IMR-90 (cell line): ENCODE results near the gene NKTR. TPM values are rescaled to one million over a fixed set of nuclear protein-coding genes. Genes with fewer than 3 reads are reported as not detected.

ENCODE experiments used
- ATAC-seq: fragments of 200-7000 bp; cut with Tn5 transposase; 2 replicates; pipeline ENCODE4 v1.9.1; 2020; ENCODE audit warnings: low read depth, mild to moderate bottlenecking, moderate library complexity
- BruUV-seq: library from RNA; stranded (reverse); fragments of 400-500 nt; replicated peaks from 2 replicates; lab custom pipeline; 2021; lab: Mats Ljungman, UMichigan
- CTCF ChIA-PET: fragments of 300-600 bp; formaldehyde crosslinking; extraction: SDS; loops from one replicate; lab custom pipeline; 2021; ENCODE audit warnings: antibody characterized with exemption; lab: Yijun Ruan, JAX
- POLR2A ChIA-PET: fragments of 300-600 bp; sonication (Branson Sonifier 250); formaldehyde crosslinking; loops from one replicate; lab custom pipeline; 2022; ENCODE audit warnings: antibody characterized with exemption; ENCODE audit not compliant: unreplicated experiment; lab: Charles Lee
- DNase-seq: peaks from one replicate; pipeline ENCODE4 v3.0.0; 2013
- H2AFZ ChIP-seq: replicated peaks from 2 replicates; pipeline ENCODE3; 2013; ENCODE audit warnings: low read length, mild to moderate bottlenecking; ENCODE audit not compliant: poor library complexity
- H2AK5ac ChIP-seq: 2 replicates; pipeline ENCODE4 v1.6.1; 2013; ENCODE audit warnings: low read depth, low read length, inconsistent platforms
- H2AK9ac ChIP-seq: replicated peaks from 2 replicates; pipeline ENCODE3; 2013; ENCODE audit warnings: mild to moderate bottlenecking, low read depth, low read length, moderate library complexity; ENCODE audit not compliant: poor library complexity
- H2BK120ac ChIP-seq: 2 replicates; pipeline ENCODE4 v1.6.1; 2013; ENCODE audit warnings: low read depth, low read length, inconsistent platforms
- H2BK15ac ChIP-seq: 3 replicates; pipeline ENCODE4 v1.6.1; 2013; ENCODE audit warnings: low read depth, low read length, inconsistent platforms
- H2BK20ac ChIP-seq: 2 replicates; pipeline ENCODE4 v1.6.1; 2013; ENCODE audit warnings: low read depth, mild to moderate bottlenecking, inconsistent platforms, low read length, moderate library complexity
- H2BK5ac ChIP-seq: 2 replicates; pipeline ENCODE4 v1.6.1; 2013; ENCODE audit warnings: mild to moderate bottlenecking, low read depth, low read length, inconsistent platforms; ENCODE audit not compliant: poor library complexity, severe bottlenecking
- H3K14ac ChIP-seq: replicated peaks from 2 replicates; pipeline ENCODE4 v1.6.1; 2013; ENCODE audit warnings: low read depth, low read length, inconsistent platforms
- H3K18ac ChIP-seq: 2 replicates; pipeline ENCODE4 v1.6.1; 2013; ENCODE audit warnings: low read depth, low read length, control low read depth
- H3K23ac ChIP-seq: 2 replicates; pipeline ENCODE4 v1.6.1; 2013; ENCODE audit warnings: low read depth, low read length, inconsistent platforms
- H3K27ac ChIP-seq: 2 replicates; pipeline ENCODE4 v1.5.1; 2013; ENCODE audit warnings: mild to moderate bottlenecking, control low read depth, low read length; ENCODE audit not compliant: insufficient read depth
- H3K27me3 ChIP-seq: 2 replicates; pipeline ENCODE4 v1.6.1; 2013; ENCODE audit warnings: low read length; ENCODE audit not compliant: control insufficient read depth, insufficient read depth
- H3K36me3 ChIP-seq: 2 replicates; pipeline ENCODE4 v1.6.1; 2013; ENCODE audit warnings: low read length, mixed read lengths; ENCODE audit not compliant: control insufficient read depth, insufficient read depth
- H3K4ac ChIP-seq: 2 replicates; pipeline ENCODE4 v1.6.1; 2013; ENCODE audit warnings: low read depth, low read length, inconsistent platforms
- H3K4me1 ChIP-seq: 2 replicates; pipeline ENCODE4 v1.6.1; 2013; ENCODE audit warnings: low read length, mixed read lengths; ENCODE audit not compliant: control insufficient read depth, insufficient read depth
- H3K4me2 ChIP-seq: 2 replicates; pipeline ENCODE4 v1.6.1; 2013; ENCODE audit warnings: low read depth, mild to moderate bottlenecking, control low read depth, low read length, moderate library complexity
- H3K4me3 ChIP-seq: 2 replicates; pipeline ENCODE4 v1.5.1; 2013; ENCODE audit warnings: low read depth, mild to moderate bottlenecking, control low read depth, low read length, moderate library complexity; ENCODE audit not compliant: insufficient read depth
- H3K56ac ChIP-seq: 2 replicates; pipeline ENCODE4 v1.6.1; 2013; ENCODE audit warnings: low read length, inconsistent platforms; ENCODE audit not compliant: insufficient read depth; ENCODE audit errors: extremely low read depth
- H3K79me1 ChIP-seq, 2 experiments: 2 replicates each; pipeline ENCODE4 v1.6.1; 2013; ENCODE audit warnings: low read length in 2 of 2, inconsistent platforms in 1 of 2, low read depth in 1 of 2
- H3K9ac ChIP-seq: 2 replicates; pipeline ENCODE4 v1.6.1; 2013; ENCODE audit warnings: low read depth, low read length, control low read depth
- H3K9me1 ChIP-seq: 2 replicates; pipeline ENCODE4 v1.6.1; 2013; ENCODE audit warnings: low read length, inconsistent platforms; ENCODE audit not compliant: insufficient read depth
- H3K9me3 ChIP-seq: 2 replicates; pipeline ENCODE4 v1.6.1; 2013; ENCODE audit warnings: low read length; ENCODE audit not compliant: control insufficient read depth, insufficient read depth
- H4K20me1 ChIP-seq: 2 replicates; pipeline ENCODE4 v1.6.1; 2013; ENCODE audit warnings: low read length, inconsistent platforms; ENCODE audit not compliant: insufficient read depth
- H4K5ac ChIP-seq: 2 replicates; pipeline ENCODE4 v1.6.1; 2013; ENCODE audit warnings: mild to moderate bottlenecking, low read depth, low read length, control low read depth
- H4K8ac ChIP-seq, 2 experiments: 2 replicates each; pipeline ENCODE4 v1.6.1; 2013; ENCODE audit warnings: low read depth in 2 of 2, low read length in 2 of 2, control low read depth in 1 of 2, inconsistent platforms in 1 of 2
- H4K91ac ChIP-seq: 2 replicates; pipeline ENCODE4 v1.6.1; 2013; ENCODE audit warnings: low read depth, low read length, inconsistent platforms; ENCODE audit not compliant: insufficient read depth
- BHLHE40 ChIP-seq: fragments of 150-350 bp; IDR thresholded peaks from 2 replicates; pipeline ENCODE4 v1.6.1; 2016; ENCODE audit warnings: mild to moderate bottlenecking, low read depth, low read length
- CEBPB ChIP-seq: IDR thresholded peaks from 2 replicates; pipeline ENCODE4 v1.6.1; 2012; ENCODE audit warnings: low read depth, low read length, improper control_type of control experiment
- CHD1 ChIP-seq: IDR thresholded peaks from 2 replicates; pipeline ENCODE4 v1.6.1; 2012; ENCODE audit warnings: low read depth, low read length, improper control_type of control experiment
- FOS ChIP-seq: fragments of 150-350 bp; IDR thresholded peaks from 2 replicates; pipeline ENCODE4 v1.6.1; 2016; ENCODE audit warnings: low read depth, low read length
- MAFK ChIP-seq: IDR thresholded peaks from 2 replicates; pipeline ENCODE4 v1.6.1; 2012; ENCODE audit warnings: low read depth, low read length, improper control_type of control experiment
- MAZ ChIP-seq: IDR thresholded peaks from 2 replicates; pipeline ENCODE4 v1.6.1; 2012; ENCODE audit warnings: low read depth, mild to moderate bottlenecking, low read length, improper control_type of control experiment, moderate library complexity, borderline replicate concordance
- MXI1 ChIP-seq: IDR thresholded peaks from 2 replicates; pipeline ENCODE4 v1.6.1; 2012; ENCODE audit warnings: low read depth, mild to moderate bottlenecking, low read length, moderate library complexity, borderline replicate concordance
- NFE2L2 ChIP-seq: fragments of 150-350 bp; IDR thresholded peaks from 2 replicates; pipeline ENCODE4 v1.6.1; 2016; ENCODE audit warnings: low read depth, mild to moderate bottlenecking, low read length
- POLR2A ChIP-seq: IDR thresholded peaks from 2 replicates; pipeline ENCODE4 v1.6.1; 2012; ENCODE audit warnings: mild to moderate bottlenecking, low read depth, low read length
- RAD21 ChIP-seq: IDR thresholded peaks from 2 replicates; pipeline ENCODE4 v1.6.1; 2012; ENCODE audit warnings: low read length, improper control_type of control experiment
- RCOR1 ChIP-seq: IDR thresholded peaks from 2 replicates; pipeline ENCODE4 v1.6.1; 2012; ENCODE audit warnings: mild to moderate bottlenecking, low read length, improper control_type of control experiment; ENCODE audit not compliant: insufficient replicate concordance
- RFX5 ChIP-seq: IDR thresholded peaks from 2 replicates; pipeline ENCODE4 v1.8.0; 2012; ENCODE audit warnings: low read depth, mild to moderate bottlenecking, low read length, moderate library complexity
- SMC3 ChIP-seq: fragments of 150-350 bp; IDR thresholded peaks from 2 replicates; pipeline ENCODE4 v1.6.1; 2016; ENCODE audit warnings: low read depth, mild to moderate bottlenecking, antibody characterized with exemption, low read length, moderate library complexity
- USF2 ChIP-seq: fragments of 150-350 bp; IDR thresholded peaks from 2 replicates; pipeline ENCODE4 v1.6.1; 2017; ENCODE audit warnings: mild to moderate bottlenecking, antibody characterized with exemption, low read length, low read depth
- WGBS, 2 experiments: methylation state at CpG; one replicate each; pipeline versions ENCODE4 v1.1.5 to v1.1.7; 2013; ENCODE audit warnings: missing lambda C conversion rate in 2 of 2; ENCODE audit not compliant: insufficient read length in 1 of 2; ENCODE audit errors: extremely low coverage in 2 of 2; 5-methylcytosine and 5-hydroxymethylcytosine counted together
- dilution Hi-C: fragments of 300-500 bp; cut with HindIII; formaldehyde crosslinking; loops from one replicate; pipeline ENCODE4 v1.14.3; 2018; ENCODE audit warnings: low sequenced_read_pairs; ENCODE audit not compliant: unreplicated experiment
- in situ Hi-C: fragments of 300-500 bp; cut with MboI; formaldehyde crosslinking; loops from 3 replicates; pipeline ENCODE4 v1.14.3; 2019; ENCODE audit warnings: low sequenced_read_pairs, inconsistent platforms, mixed read lengths
- intact Hi-C: fragments of 100-400 bp; cut with micrococcal nuclease; formaldehyde crosslinking; loops from 2 replicates; pipeline ENCODE4 v1.10.0; 2022
- polyA plus RNA-seq, 3 experiments: library from polyadenylated mRNA; depleted of rRNA; stranded (reverse); fragments of >200 nt; gene quantifications; 2 replicates each; pipeline ENCODE4 v1.2.3, GENCODE V29; 2012; ENCODE audit warnings: low replicate concordance in 1 of 3
- total RNA-seq: library from RNA; depleted of rRNA; stranded (reverse); fragments of >200 nt; gene quantifications from 2 replicates; pipeline ENCODE4 v1.2.3, GENCODE V29; 2012
- TF ChIP-seq, protein P1 (sequence below): fragments of 150-350 bp; IDR thresholded peaks from 2 replicates; pipeline ENCODE4 v1.6.1; 2016; ENCODE audit warnings: low read depth, mild to moderate bottlenecking, low read length, moderate library complexity, borderline replicate concordance
- TF ChIP-seq, protein P2 (sequence below): conservative IDR thresholded peaks from 2 replicates; pipeline ENCODE4 v1.5.1; 2012; ENCODE audit warnings: mild to moderate bottlenecking, low read depth, low read length, improper control_type of control experiment

NKTR gene
- total and polyA plus RNA-seq, 2 of the 4 experiments (the other 2 are of a cell fraction) = 24.0 to 30.7 TPM

- Histone ChIP-seq H2AFZ (no peak overlapping the region), H2AK9ac (no peak overlapping the region), H3K4ac (no peak overlapping the region), H3K23ac (no peak overlapping the region), H4K8ac (no peak overlapping the region), H3K9me1 (peaks cover 4% of the 10 kb centered on the region), H2BK15ac (no peak overlapping the region), H3K14ac (no peak overlapping the region), H3K27me3 (no peaks in the 10 kb centered on the region), H3K9me3 (no peaks in the 10 kb centered on the region), H2BK20ac (no peak overlapping the region), H3K18ac (no peak overlapping the region), H4K5ac (no peak overlapping the region), H3K56ac (no peak overlapping the region), H4K20me1 (peaks cover 3% of the 10 kb centered on the region; the same call in 1 of the 2 replicates), H3K9ac (no peak overlapping the region), H2BK5ac (no peak overlapping the region), H4K91ac (no peak overlapping the region), H3K4me2 (no peak overlapping the region), H3K79me1 (peaks cover 21 to 30% of the 10 kb centered on the region in 2 experiments), H3K4me3 (no peak overlapping the region), H3K4me1 (peaks cover 6% of the 10 kb centered on the region), H2BK120ac (no peak overlapping the region), H3K36me3 (peaks cover 4% of the 10 kb centered on the region; the same call in 1 of the 2 replicates), H2AK5ac (no peak overlapping the region), H3K27ac (no peak overlapping the region)
- CTCF ChIA-PET = interaction anchor here (0.7 kb wide), 1 partner anchor 32 kb away, joined by 5 read pairs; no protein-coding TSS in a partner anchor
- POLR2A ChIA-PET = no interaction called here
- ATAC-seq (no peak), DNase-seq (no peak)
- in situ Hi-C loops = no loop called here
- intact Hi-C loops = no loop called here
- BruUV-seq = no TSS peak
- no CpG with 5 or more reads among the region's 4 CpGs for WGBS, 2 experiments
- TF ChIP-seq BHLHE40 (no peak), MXI1 (no peak), RCOR1 (no peak), USF2 (no peak), CHD1 (no peak), MAFK (no peak), CEBPB (no peak), FOS (no peak), RAD21 (no peak), RFX5 (no peak), MAZ (no peak), POLR2A (no peak), SMC3 (no peak), NFE2L2 (no peak)
- TF ChIP-seq, protein P1, sequence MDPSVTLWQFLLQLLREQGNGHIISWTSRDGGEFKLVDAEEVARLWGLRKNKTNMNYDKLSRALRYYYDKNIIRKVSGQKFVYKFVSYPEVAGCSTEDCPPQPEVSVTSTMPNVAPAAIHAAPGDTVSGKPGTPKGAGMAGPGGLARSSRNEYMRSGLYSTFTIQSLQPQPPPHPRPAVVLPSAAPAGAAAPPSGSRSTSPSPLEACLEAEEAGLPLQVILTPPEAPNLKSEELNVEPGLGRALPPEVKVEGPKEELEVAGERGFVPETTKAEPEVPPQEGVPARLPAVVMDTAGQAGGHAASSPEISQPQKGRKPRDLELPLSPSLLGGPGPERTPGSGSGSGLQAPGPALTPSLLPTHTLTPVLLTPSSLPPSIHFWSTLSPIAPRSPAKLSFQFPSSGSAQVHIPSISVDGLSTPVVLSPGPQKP = no peak
- TF ChIP-seq, protein P2, sequence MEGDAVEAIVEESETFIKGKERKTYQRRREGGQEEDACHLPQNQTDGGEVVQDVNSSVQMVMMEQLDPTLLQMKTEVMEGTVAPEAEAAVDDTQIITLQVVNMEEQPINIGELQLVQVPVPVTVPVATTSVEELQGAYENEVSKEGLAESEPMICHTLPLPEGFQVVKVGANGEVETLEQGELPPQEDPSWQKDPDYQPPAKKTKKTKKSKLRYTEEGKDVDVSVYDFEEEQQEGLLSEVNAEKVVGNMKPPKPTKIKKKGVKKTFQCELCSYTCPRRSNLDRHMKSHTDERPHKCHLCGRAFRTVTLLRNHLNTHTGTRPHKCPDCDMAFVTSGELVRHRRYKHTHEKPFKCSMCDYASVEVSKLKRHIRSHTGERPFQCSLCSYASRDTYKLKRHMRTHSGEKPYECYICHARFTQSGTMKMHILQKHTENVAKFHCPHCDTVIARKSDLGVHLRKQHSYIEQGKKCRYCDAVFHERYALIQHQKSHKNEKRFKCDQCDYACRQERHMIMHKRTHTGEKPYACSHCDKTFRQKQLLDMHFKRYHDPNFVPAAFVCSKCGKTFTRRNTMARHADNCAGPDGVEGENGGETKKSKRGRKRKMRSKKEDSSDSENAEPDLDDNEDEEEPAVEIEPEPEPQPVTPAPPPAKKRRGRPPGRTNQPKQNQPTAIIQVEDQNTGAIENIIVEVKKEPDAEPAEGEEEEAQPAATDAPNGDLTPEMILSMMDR = no peak
- dilution Hi-C loops = no loop called here
Observed at GRCh38 chr3:42595682-42596081, 4.8 kb upstream of the NKTR start.
